Prostate gland (tissue), 2 donors: ENCODE data around the gene ITPKA.

Source experiments
- POLR2A ChIP-seq: fragments of 450-650 bp; IDR thresholded peaks from one replicate; pipeline ENCODE4 v1.6.1; 2016; ENCODE audit warnings: antibody characterized with exemption, mild to moderate bottlenecking
- TF ChIP-seq, protein P1 (sequence below), 4 experiments: fragments of 200-600 bp in 2 of 4; fragments of 450-650 bp in 2 of 4; sonication (generic) in 2 of 4; IDR thresholded peaks; 1 replicate in 3 of 4; 2 replicates in 1 of 4; pipeline ENCODE4 v1.5.1; 2016 to 2019; ENCODE audit warnings: antibody characterized with exemption in 4 of 4, mild to moderate bottlenecking in 2 of 4, moderate library complexity in 2 of 4

DNA sequence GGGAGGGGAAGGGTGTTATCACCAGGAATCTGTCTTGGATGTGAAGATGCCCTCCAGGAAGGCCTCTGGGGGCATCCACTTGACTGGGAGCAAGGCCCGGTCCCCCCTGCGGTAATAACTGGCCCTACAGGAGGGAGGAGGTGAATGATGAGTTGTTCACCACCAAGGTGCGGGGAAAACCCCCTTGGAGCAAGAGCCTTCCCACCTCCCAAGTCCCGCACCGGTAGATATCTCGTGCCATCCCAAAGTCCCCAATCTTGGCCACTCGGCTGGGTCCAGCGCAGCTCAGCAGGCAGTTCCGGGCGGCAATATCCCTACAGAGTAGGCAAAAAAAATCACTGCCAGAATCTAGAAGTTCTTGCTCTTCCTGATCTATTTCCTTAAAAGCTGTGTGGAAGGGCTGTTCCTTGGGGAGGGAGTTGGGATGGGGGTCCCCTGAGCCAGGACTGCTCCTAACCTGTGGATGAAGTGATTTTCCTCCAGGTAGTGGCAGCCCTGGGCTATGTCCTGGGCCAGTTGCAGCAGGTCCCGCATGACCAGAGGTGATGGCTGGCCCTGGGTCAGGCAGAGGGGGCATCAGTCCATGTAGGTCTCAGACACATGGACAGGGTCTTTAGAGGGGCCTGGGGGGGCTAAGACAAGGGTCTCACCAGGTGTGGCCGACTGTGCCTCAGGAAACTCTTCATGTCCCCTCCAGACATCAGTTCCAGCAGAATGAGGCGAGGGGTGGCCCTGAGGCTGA, 11.2 kb downstream of the ITPKA start:
- no peak for TF ChIP-seq POLR2A
- TF ChIP-seq, protein P1, sequence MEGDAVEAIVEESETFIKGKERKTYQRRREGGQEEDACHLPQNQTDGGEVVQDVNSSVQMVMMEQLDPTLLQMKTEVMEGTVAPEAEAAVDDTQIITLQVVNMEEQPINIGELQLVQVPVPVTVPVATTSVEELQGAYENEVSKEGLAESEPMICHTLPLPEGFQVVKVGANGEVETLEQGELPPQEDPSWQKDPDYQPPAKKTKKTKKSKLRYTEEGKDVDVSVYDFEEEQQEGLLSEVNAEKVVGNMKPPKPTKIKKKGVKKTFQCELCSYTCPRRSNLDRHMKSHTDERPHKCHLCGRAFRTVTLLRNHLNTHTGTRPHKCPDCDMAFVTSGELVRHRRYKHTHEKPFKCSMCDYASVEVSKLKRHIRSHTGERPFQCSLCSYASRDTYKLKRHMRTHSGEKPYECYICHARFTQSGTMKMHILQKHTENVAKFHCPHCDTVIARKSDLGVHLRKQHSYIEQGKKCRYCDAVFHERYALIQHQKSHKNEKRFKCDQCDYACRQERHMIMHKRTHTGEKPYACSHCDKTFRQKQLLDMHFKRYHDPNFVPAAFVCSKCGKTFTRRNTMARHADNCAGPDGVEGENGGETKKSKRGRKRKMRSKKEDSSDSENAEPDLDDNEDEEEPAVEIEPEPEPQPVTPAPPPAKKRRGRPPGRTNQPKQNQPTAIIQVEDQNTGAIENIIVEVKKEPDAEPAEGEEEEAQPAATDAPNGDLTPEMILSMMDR (IDR thresholded peaks at IDR 0.05), result no peak
